GM21619 (cell line): Measurements from ENCODE around the gene GPR183.

Source experiments
- ATAC-seq: cut with Tn5 transposase; IDR thresholded peaks from one replicate; pipeline ENCODE4 v1.9.1; 2021; ENCODE audit not compliant: unreplicated experiment

Gene GPR183

GRCh38 chr13:99313501-99313900 is 6.3 kb upstream of the GPR183 start:
- no peak for ATAC-seq

DNA sequence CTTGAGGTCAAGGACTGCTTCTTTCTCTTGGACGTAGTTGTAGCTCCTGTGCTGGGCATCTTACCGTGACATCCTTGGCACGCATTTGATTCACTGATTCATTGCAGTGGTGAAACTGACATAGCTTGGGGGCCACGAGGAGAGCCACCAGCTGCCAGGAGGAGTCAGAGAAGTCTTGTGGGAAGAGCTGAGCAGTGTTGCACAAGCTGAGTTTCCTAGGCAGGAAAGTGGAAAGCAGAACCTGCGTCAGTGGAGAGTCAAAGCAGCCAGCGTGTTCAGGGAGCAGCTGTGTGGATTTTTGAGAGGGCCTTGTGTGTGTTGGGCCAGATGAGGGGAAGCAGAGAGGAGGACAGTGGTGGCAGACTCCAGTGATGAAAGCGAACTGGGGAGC is 5.3 kb upstream of the GPR183 start:
- no peak for ATAC-seq

DNA sequence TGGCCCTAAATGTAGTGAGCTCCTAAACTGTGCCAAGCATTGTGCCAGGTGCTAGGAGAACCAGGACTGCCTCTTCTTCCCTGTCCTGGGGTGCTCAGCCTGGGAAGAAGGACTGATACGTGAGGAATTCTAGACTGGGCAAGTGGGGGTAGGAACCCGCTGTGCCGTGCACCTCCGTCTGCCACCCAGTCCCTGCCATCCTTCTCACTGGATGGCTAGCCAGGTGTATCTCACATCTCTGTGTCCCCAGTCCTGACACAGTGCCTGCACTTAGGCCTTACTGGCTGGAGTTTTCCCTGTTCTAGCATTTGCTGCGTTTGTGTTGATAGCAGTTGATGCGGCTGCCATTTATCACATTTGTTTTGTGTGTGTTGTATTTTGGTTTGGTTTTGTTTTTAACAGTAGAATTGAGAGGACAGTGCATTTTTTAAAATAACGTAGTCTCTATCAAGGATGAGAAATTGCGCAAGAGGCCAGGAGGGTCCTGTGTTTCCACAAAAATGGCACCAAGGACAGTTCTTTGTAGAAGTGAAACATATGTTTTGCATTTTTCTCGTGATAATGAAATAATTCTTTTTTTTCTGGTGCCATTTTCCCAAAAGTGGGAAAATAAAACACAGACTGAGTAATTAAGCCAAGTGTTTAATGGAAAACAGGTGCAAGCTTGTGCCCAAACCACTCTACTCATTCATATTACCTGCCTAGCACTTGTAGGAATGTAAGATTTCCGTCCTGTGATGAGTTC is 4.7 kb upstream of the GPR183 start:
- ATAC-seq, result no peak

DNA sequence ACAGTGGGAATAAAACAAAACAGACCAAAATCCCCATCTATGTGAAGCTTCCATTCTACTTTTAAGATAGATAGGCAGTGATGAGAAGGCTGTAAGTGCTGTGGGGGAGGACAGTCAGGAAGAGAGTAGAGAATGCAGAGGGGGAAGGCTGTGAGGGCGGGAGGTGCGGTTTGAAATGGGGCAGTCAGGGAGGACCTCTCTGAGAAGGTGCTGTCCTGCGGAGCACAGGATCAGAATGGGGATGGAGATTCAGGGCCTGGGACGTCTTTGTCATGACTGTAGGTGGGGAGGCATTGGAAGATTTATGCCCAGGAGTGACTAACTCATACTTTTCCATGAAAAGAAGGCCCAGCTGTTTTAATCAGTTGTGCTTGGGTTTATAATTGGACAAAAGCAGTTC is 3.9 kb upstream of the GPR183 start:
- ATAC-seq, result no peak

- peak; percentile 39 for ATAC-seq
These were observed 3.3 kb upstream of the GPR183 start for GRCh38 chr13:99310382-99311031.

DNA sequence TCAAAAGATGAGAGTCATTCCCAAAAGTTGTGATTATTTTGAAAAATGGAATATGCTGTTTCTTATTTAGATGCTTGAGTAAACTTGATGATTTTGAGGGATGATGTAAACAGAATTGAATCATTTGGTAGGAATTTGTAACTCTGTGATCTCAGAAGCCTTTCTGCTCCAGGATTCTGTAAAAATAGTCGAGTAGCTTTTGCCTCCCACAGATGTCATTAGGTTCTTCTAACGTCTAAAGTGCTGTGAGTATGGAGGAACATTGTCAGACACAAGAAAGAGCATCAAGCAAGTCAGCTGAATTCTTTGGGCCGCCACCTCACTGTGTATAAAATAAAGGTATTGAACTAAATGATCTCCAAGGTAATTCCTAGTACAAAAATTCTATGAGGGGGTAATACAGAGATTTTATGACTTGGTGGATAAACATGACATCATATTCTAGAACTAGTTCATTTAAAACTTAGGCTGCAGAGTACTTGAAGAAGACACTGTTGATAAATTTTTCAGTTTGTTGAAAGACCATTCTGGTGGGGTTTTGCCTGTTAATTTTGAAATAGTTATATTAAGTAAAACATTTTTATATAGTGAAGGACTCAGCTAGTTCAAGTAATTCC is 1.4 kb upstream of the GPR183 start:
- no peak for ATAC-seq

DNA sequence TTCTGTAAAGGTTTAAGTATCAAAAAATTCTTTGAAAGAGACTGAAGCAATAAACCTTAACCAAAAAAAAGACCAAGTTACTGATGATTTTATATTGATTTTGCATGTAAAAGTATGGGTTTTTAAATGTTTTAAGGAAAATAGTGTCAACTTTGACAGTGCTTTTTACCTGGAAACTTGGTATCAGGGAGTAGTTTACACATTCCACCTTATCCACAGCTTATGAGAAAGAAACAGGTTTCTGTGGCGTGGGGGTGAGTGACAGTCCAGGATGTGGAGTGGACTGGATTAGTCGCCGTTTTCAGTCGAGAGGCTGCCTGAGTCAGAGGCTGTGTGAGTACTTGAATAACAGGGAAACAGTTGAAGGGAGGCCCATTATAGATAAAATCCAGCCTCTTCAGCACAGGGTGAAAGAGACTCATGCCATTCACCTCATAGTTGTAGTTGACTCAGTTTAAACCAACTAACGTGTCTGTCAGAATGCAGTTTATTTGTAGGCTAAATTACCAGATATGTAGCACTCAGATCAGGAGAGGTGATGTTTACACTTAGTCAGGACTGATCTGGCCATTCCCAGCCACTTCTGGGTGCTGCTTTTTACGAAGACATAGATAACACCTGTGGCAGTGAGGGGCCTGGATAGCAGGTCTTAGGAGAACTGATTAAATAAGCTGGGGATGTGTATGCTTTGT is 595 bp upstream of the GPR183 start:
- peak; percentile 35 for ATAC-seq

DNA sequence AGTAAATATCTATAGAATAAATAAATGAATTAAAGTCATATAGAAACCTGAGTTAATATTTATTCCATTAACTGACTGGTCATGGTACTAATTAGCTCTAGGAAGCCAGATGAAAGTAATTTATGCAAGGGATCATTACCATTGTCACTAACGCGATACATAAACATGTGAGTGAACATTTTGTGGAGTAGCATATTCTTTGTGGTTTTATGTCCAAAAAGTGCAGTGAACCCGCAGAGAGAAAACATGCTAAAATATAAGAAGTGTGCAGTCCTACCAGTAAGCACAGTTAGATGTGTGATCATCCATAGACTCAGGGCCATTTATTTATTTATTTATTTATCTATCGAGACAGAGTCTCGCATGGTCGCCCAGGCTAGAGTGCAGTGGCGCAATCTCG is 1.6 kb downstream of the GPR183 start:
- ATAC-seq, result no peak

DNA sequence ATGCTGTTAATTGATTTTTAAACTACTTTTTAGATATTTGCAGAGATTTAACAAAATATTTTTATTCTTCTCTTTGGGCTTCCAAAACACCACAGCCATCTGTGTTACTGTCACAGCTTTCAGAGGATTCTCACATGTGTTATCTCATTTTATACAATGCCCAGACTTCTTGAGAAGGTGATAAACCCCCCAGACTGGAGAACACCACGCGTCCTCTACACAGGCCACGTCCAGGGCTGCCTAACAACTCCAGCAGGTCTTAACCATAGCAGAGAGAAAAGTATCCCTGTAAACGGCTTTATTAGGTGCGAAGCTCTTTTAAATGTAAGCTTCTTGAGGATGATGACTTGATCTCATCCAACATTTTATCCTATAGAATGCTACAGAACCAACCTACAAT is 2.0 kb downstream of the GPR183 start:
- no peak for ATAC-seq

GRCh38 chr13:99304541-99304940 is 2.7 kb downstream of the GPR183 start:
- ATAC-seq, result no peak

DNA sequence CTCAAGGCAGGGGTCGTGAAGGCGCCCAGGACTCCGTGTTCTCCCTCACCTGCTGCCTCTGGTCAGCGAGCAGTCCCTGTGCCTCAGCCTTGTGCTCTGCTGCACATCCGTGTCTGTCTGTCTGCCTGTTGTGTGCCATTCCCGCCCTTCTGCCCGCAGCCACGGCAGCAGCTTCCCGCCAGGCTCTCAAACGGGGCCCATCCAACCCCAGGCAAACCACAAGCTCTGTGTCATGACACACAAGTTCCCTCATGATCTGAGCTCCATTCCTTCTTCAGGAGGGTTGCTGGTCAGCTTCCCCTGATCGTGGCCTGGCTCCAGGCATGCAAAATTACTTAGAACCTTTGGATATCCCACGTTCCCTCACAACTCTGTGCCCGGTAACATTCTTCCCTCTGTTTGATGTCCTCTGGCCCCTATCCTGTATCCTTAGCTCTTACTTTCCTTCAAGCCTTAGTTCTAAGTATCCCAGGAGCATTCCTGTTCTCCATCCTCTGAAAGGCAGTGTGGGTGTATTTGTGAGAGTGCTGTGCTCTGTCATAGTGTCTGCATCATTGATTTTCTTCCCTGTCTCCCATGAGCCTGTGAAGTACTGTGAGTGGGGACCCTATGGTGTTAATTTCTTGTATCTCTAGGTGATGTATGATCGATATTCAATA is 3.2 kb downstream of the GPR183 start:
- no peak for ATAC-seq

GRCh38 chr13:99302637-99303505 is 4.3 kb downstream of the GPR183 start:
- no peak for ATAC-seq

DNA sequence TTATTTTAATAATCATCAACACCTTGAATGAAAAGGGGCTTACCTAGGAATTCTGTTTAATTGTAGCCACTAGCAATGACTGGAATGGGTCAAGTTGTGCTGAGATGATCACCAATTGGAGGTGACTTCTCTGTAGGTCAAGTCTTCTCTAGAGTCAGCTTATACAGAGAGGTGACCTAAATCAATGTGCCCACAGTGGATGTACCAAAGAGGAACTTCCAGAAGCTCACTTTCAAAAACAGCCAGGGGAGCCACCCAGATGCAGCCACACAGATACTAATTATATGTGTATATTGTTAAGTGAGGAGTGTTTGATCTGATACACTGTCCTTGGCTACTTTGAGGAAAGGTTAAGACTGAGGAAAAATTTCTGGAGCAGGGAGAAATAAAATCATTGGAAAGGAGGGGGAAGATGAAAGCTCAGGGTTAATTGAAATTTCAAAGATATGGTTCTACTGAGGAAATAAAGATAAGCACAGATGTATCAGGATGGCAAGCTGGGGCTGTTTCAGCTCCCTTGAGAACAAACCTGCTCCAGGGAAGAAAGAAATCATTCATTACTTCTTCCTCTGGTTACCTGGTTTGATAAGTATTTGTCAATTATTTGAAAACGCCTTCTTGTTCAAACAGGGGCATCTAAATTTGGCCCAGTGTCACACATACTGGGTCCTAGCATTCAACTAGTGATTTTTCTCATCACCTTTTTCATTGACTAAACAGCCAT is 5.1 kb downstream of the GPR183 start:
- no peak for ATAC-seq

DNA sequence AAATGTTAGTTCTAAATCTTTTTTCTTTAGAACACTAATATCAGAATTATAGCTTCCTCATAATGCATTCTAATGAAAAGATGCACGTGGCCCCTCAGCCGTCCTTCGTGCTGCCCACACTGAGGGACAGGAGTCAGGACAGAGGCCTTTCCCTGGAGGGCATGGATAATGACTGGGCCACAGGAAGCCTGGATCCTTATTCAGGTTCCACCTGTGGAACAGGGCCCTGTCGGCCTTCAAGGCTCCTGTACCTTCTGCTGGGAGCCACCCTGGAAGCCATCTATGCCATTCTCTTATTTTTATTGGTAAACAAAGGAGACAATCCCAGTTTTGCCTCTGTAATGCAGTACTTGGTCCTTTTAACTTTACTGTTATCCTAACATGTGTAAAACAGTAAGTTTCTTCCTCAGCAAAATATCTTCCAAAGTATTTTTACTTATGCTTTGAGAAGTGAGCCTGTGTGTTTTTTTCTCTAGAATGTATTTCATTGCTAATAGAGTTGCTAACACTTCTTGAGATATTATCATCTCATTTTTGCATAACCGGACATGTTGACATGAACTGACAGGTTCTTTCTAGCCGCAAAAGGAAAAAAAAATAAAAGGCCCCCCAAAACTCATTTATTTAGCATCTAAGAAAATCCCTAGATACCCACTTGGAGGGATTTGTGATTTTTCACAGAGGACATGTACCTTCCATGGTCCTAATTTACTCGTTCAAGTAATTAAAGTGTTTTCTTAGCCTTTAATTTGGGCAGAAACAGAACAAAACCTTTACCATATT is 6.0 kb downstream of the GPR183 start:
- no peak for ATAC-seq

DNA sequence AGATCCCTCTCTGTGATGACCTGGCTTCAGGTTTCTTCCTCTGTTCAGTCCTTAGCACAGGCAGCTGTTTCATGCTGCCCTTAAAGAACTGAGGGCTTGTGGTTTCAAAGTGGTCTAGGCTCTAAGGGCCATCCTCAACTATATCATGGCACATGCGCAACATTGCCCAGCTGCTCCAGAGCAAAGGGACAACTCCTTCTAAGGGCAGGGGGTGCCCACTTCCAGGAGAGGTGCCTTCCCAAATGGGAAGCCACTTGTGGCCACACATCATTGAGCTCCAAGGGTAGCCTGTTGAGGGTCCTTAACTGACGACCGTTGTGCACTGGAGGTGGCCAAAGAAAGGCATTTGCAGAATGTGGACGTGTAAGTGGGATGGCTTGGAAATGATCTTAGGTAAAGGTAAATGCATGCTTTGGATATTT is 7.3 kb downstream of the GPR183 start:
- ATAC-seq, result no peak

- ATAC-seq, result no peak
These were observed 7.8 kb downstream of the GPR183 start for GRCh38 chr13:99299256-99299919.

- ATAC-seq, result no peak
These were observed 9.1 kb downstream of the GPR183 start for GRCh38 chr13:99298056-99298455.

DNA sequence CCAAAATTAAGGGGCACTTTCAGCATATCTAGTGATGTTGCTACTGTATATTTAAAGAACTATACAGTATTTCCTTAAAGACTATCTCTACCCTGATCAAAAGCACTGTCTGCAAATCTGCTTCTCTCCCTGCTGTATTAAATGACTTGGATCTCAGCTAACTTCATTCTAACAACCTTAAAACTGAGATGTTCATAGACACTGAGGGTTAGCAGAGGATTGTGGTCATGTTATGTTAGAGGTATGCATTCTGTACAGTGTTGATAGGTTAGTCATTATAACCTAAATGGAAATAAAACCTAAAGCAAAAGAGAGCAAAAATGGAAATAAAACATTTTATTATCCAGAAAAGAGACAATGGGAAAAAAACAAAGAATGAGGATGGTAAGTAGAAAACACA is 9.9 kb downstream of the GPR183 start:
- no peak for ATAC-seq
